Activated T-helper 1 cell treated with anti-CD3 and anti-CD28 coated beads, Interleukin-12 subunit alpha, Interleukin-12 subunit beta, Interleukin-2, Interleukin-4 antibody, amounts not matched to agents 30 ng/mL and 10 ng/mL and 1 ng/mL, durations not matched to agents 14 hours and 24 hours and 36 hours (primary cell): ENCODE results near the gene ARMC6. TPM values are rescaled to one million over a fixed set of nuclear protein-coding genes. Genes with fewer than 3 reads are reported as not detected.
"Not testable (repeated sequence)": the region's sequence is repeated elsewhere in the genome, so short reads cannot be mapped to it uniquely, and the experiment has no call there.

ENCODE experiments used
- DNase-seq: peaks from one replicate; pipeline ENCODE4 v3.0.0; 2021; ENCODE audit warnings: low spot score
- H3K27ac Mint-ChIP-seq: one replicate; pipeline ENCODE4 v1.8.0; 2021; ENCODE audit warnings: mild to moderate bottlenecking, mixed read lengths
- H3K27me3 Mint-ChIP-seq: one replicate; pipeline ENCODE4 v1.8.0; 2022; ENCODE audit warnings: mild to moderate bottlenecking, moderate library complexity, mixed read lengths; ENCODE audit not compliant: insufficient read depth
- H3K36me3 Mint-ChIP-seq: one replicate; pipeline ENCODE4 v1.8.0; 2021; ENCODE audit warnings: low read depth, mixed read lengths
- H3K4me1 Mint-ChIP-seq: one replicate; pipeline ENCODE4 v1.8.0; 2021; ENCODE audit warnings: low read depth, mixed read lengths
- H3K4me3 Mint-ChIP-seq: one replicate; pipeline ENCODE4 v1.8.0; 2021; ENCODE audit warnings: mild to moderate bottlenecking, moderate library complexity, mixed read lengths
- H3K9me3 Mint-ChIP-seq: one replicate; pipeline ENCODE4 v1.8.0; 2021; ENCODE audit warnings: mixed read lengths
- intact Hi-C: fragments of 100-400 bp; cut with micrococcal nuclease; formaldehyde crosslinking; loops from one replicate; pipeline ENCODE4 v1.15.1; 2024
- total RNA-seq: library from RNA; stranded (reverse); gene quantifications from 2 replicates; pipeline ENCODE4 v1.2.3, GENCODE V29; 2022

The ARMC6 gene
- total RNA-seq, 1 donor from 2014 or later = 56.5 TPM

DNA sequence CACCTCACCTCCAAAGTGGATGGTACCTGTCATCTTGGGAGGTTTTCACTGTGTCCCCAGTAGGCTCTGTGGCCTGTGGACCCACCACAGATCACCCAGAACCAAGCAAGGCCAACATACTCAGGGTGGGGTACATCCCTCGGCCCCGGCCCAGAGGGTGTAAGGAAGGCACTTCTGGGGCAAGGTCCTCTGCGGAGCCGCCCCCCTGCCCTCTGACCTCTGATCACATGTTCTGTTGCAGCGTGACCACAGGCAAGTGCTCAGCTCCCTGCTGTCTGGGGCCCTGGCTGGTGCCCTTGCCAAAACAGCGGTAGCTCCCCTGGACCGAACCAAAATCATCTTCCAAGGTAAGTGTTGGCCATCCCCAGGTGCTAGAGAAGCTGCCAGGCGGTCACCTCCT lies 68.1 kb downstream of the ARMC6 start:
- Mint-ChIP-seq H3K4me3 (no peak overlapping the region), H3K4me1 (no peaks in the 10 kb centered on the region), H3K27ac (no peak overlapping the region), H3K27me3 (no peaks in the 10 kb centered on the region), H3K9me3 (no peaks in the 10 kb centered on the region), H3K36me3 (no peaks in the 10 kb centered on the region)
- intact Hi-C loops = no loop called here
- no peak for DNase-seq

GRCh38 chr19:19102566-19102965 lies 69.2 kb downstream of the ARMC6 start:
- H3K4me3 Mint-ChIP-seq, H3K36me3 Mint-ChIP-seq, DNase-seq, H3K27me3 Mint-ChIP-seq, H3K4me1 Mint-ChIP-seq, intact Hi-C loops, H3K27ac Mint-ChIP-seq, H3K9me3 Mint-ChIP-seq: not testable (repeated sequence)

DNA sequence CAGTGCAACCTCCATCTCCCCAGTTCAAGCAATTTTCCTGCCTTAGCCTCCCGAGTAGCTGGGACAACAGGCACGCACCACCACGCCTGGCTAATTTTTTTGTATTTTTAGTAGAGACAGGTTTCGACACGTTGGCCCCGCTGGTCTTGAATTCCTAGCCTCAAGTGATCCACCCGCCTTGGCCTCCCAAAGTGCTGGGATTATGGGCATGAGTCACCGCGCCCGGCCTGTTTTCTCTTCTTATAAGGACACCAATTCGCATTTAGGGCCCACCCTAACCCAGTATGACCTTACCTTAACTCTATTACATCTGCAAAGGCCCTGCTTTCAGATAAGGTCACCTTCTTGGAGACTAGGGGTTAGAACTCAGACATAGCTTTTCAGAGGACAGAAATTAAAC lies 69.8 kb downstream of the ARMC6 start:
- Mint-ChIP-seq H3K27ac (no peak overlapping the region), H3K4me1 (no peaks in the 10 kb centered on the region), H3K4me3 (no peak overlapping the region), H3K36me3 (no peaks in the 10 kb centered on the region), H3K27me3 (no peaks in the 10 kb centered on the region), H3K9me3 (no peaks in the 10 kb centered on the region)
- intact Hi-C loops = no loop called here
- no peak for DNase-seq

- Mint-ChIP-seq H3K36me3 (no peaks in the 10 kb centered on the region), H3K4me3 (no peak overlapping the region), H3K4me1 (no peaks in the 10 kb centered on the region), H3K27ac (no peak overlapping the region), H3K27me3 (no peaks in the 10 kb centered on the region), H3K9me3 (no peaks in the 10 kb centered on the region)
- DNase-seq = no peak
- intact Hi-C loops = no loop called here
These were observed 72.1 kb downstream of the ARMC6 start for GRCh38 chr19:19105365-19106055.

- Mint-ChIP-seq H3K27ac (no peak overlapping the region), H3K9me3 (no peaks in the 10 kb centered on the region), H3K36me3 (no peaks in the 10 kb centered on the region), H3K4me3 (no peak overlapping the region), H3K27me3 (no peaks in the 10 kb centered on the region), H3K4me1 (no peaks in the 10 kb centered on the region)
- intact Hi-C loops = no loop called here
- no peak for DNase-seq
These were observed 72.7 kb downstream of the ARMC6 start for GRCh38 chr19:19106056-19106551.

DNA sequence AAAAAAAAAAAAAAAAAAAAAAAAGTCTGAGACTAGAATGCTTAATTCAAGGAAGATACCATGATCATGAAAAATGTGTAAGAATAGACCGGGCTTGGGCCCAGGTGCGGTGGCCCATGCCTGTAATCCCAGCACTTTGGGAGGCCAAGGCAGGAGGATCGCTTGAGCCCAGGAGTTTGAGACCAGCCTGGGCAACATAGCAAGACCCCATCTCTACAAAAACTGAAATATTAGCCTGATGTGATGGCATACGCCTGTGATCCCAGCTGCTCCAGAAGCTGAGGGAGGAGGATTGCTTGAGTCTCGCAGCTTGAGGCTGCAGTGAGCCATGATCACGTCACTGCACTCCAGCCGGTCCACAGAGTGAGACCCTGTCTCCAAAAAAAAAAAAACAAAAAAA lies 73.5 kb downstream of the ARMC6 start:
- intact Hi-C loops, H3K4me1 Mint-ChIP-seq, H3K9me3 Mint-ChIP-seq, H3K27ac Mint-ChIP-seq, DNase-seq, H3K36me3 Mint-ChIP-seq, H3K4me3 Mint-ChIP-seq, H3K27me3 Mint-ChIP-seq: not testable (repeated sequence)

- Mint-ChIP-seq H3K4me3 (no peak overlapping the region), H3K9me3 (no peaks in the 10 kb centered on the region), H3K36me3 (no peaks in the 10 kb centered on the region), H3K27ac (no peak overlapping the region), H3K27me3 (no peaks in the 10 kb centered on the region), H3K4me1 (no peaks in the 10 kb centered on the region)
- no peak for DNase-seq
- intact Hi-C loops = no loop called here
These were observed 74.3 kb downstream of the ARMC6 start for GRCh38 chr19:19107654-19108053.

Other genes with a start within 250 kb of the ARMC6 start
- gene COMP, start 242.3 kb upstream of the ARMC6 start, total RNA-seq = not detected in 2 replicates
- 102 and 113 TPM in 2 replicates for gene UPF1, start 201.6 kb upstream of the ARMC6 start, total RNA-seq
- not detected in 2 replicates for gene CERS1, start 137.4 kb upstream of the ARMC6 start, total RNA-seq
- 221 and 229 TPM in 2 replicates for gene COPE, start 114.2 kb upstream of the ARMC6 start, total RNA-seq
- gene DDX49, start 113.9 kb upstream of the ARMC6 start, total RNA-seq = 101 and 114 TPM in 2 replicates
- 0.29 and 0.75 TPM in 2 replicates for gene HOMER3, start 92.4 kb upstream of the ARMC6 start, total RNA-seq
- 114 and 128 TPM in 2 replicates for gene SUGP2, start 86 bp upstream of the ARMC6 start, total RNA-seq
- 7.8 and 10.8 TPM in 2 replicates for gene SLC25A42, start 30.4 kb downstream of the ARMC6 start, total RNA-seq
- 46.0 and 48.9 TPM in 2 replicates for gene TMEM161A, start 104.9 kb downstream of the ARMC6 start, total RNA-seq
- 1.7 and 2.2 TPM in 2 replicates for gene MEF2B, start 136.7 kb downstream of the ARMC6 start, total RNA-seq
- gene BORCS8, start 158.5 kb downstream of the ARMC6 start, total RNA-seq = 37.8 and 38.6 TPM in 2 replicates
- 101 and 103 TPM in 2 replicates for gene RFXANK, start 158.7 kb downstream of the ARMC6 start, total RNA-seq
- gene NR2C2AP, start 169.8 kb downstream of the ARMC6 start, total RNA-seq = 50.9 and 52.0 TPM in 2 replicates
- gene NCAN, start 178.4 kb downstream of the ARMC6 start, total RNA-seq = 0.20 TPM in 1 of 2 replicates, not detected in the other
- not detected in 2 replicates for gene TM6SF2, start 239.7 kb downstream of the ARMC6 start, total RNA-seq